ENCODE data around the gene NMU.

Gene NMU

GRCh38 chr4:55666535-55666934 lies 30.4 kb upstream of the NMU start:
- Histone ChIP-seq H3F3A (ENCODE audit: insufficient read depth, low read length) (no peaks in the 10 kb centered on the region), H3K4me2 (ENCODE audit: low read depth, low read length) (no peak overlapping the region), H3K4me1 (ENCODE audit: low read length) (no peaks in the 10 kb centered on the region), H3K9ac (ENCODE audit: low read length) (no peak overlapping the region), H3K4me3 (ENCODE audit: low read length) (no peak overlapping the region), H3K27me3 (replicated peaks; ENCODE audit: insufficient read depth, low read length) (no peaks in the 10 kb centered on the region), H2AFZ (ENCODE audit: low read length) (no peak overlapping the region), H4K20me1 (ENCODE audit: insufficient read depth, low read length) (no peaks in the 10 kb centered on the region), H3K9me2 (replicated peaks; ENCODE audit: insufficient read depth, low read length) (no peaks in the 10 kb centered on the region), H3K36me3 (replicated peaks; ENCODE audit: insufficient read depth, low read length) (no peaks in the 10 kb centered on the region), H3K79me2 (ENCODE audit: low read length) (no peaks in the 10 kb centered on the region), H3K9me3 (replicated peaks; ENCODE audit: insufficient read depth, low read length) (no peaks in the 10 kb centered on the region), H3K27ac (ENCODE audit: low read length) (no peak overlapping the region)
- DNase-seq, result no peak
- no peak for TF ChIP-seq EZH2phosphoT487 (IDR thresholded peaks at IDR 0.05; ENCODE audit: low read length)
- TF ChIP-seq EZH2 (optimal IDR thresholded peaks at IDR 0.05; ENCODE audit: low read depth, low read length), result no peak
- TF ChIP-seq CTCF (IDR thresholded peaks at IDR 0.05; ENCODE audit: low read length), result no peak

- Histone ChIP-seq H3K27ac (ENCODE audit: low read length) (no peak overlapping the region), H3K4me1 (ENCODE audit: low read length) (no peaks in the 10 kb centered on the region), H3K9ac (ENCODE audit: low read length) (no peak overlapping the region), H3K9me2 (replicated peaks; ENCODE audit: insufficient read depth, low read length) (no peaks in the 10 kb centered on the region), H4K20me1 (ENCODE audit: insufficient read depth, low read length) (no peaks in the 10 kb centered on the region), H3K79me2 (ENCODE audit: low read length) (no peaks in the 10 kb centered on the region), H3K9me3 (replicated peaks; ENCODE audit: insufficient read depth, low read length) (no peaks in the 10 kb centered on the region), H3K27me3 (replicated peaks; ENCODE audit: insufficient read depth, low read length) (no peaks in the 10 kb centered on the region), H3K4me3 (ENCODE audit: low read length) (no peak overlapping the region), H3F3A (ENCODE audit: insufficient read depth, low read length) (no peaks in the 10 kb centered on the region), H3K36me3 (replicated peaks; ENCODE audit: insufficient read depth, low read length) (no peaks in the 10 kb centered on the region), H2AFZ (ENCODE audit: low read length) (no peak overlapping the region), H3K4me2 (ENCODE audit: low read depth, low read length) (no peak overlapping the region)
- no peak for DNase-seq
- TF ChIP-seq CTCF (IDR thresholded peaks at IDR 0.05; ENCODE audit: low read length) (no peak), EZH2phosphoT487 (IDR thresholded peaks at IDR 0.05; ENCODE audit: low read length) (no peak), EZH2 (optimal IDR thresholded peaks at IDR 0.05; ENCODE audit: low read depth, low read length) (no peak)
These were observed 27.0 kb upstream of the NMU start for GRCh38 chr4:55663145-55663544.

GRCh38 chr4:55661398-55662056 lies 25.4 kb upstream of the NMU start:
- no peak overlapping the region for H2AFZ ChIP-seq (ENCODE audit: low read length)
- H3K9me3 ChIP-seq (replicated peaks; ENCODE audit: insufficient read depth, low read length), result no peaks in the 10 kb centered on the region
- H3F3A ChIP-seq (ENCODE audit: insufficient read depth, low read length), result no peaks in the 10 kb centered on the region
- no peak overlapping the region for H3K27ac ChIP-seq (ENCODE audit: low read length)
- DNase-seq, result no peak
- no peak overlapping the region for H3K4me2 ChIP-seq (ENCODE audit: low read depth, low read length)
- H3K4me1 ChIP-seq (ENCODE audit: low read length), result no peaks in the 10 kb centered on the region
- no peaks in the 10 kb centered on the region for H3K27me3 ChIP-seq (replicated peaks; ENCODE audit: insufficient read depth, low read length)
- TF ChIP-seq CTCF (IDR thresholded peaks at IDR 0.05; ENCODE audit: low read length), result no peak
- no peak for TF ChIP-seq EZH2phosphoT487 (IDR thresholded peaks at IDR 0.05; ENCODE audit: low read length)
- no peak for TF ChIP-seq EZH2 (optimal IDR thresholded peaks at IDR 0.05; ENCODE audit: low read depth, low read length)
- H3K4me3 ChIP-seq (ENCODE audit: low read length), result no peak overlapping the region
- no peaks in the 10 kb centered on the region for H4K20me1 ChIP-seq (ENCODE audit: insufficient read depth, low read length)
- no peaks in the 10 kb centered on the region for H3K9me2 ChIP-seq (replicated peaks; ENCODE audit: insufficient read depth, low read length)
- H3K79me2 ChIP-seq (ENCODE audit: low read length), result no peaks in the 10 kb centered on the region
- H3K9ac ChIP-seq (ENCODE audit: low read length), result no peak overlapping the region
- H3K36me3 ChIP-seq (replicated peaks; ENCODE audit: insufficient read depth, low read length), result no peaks in the 10 kb centered on the region

All from MM.1S (cell line).